Neutrophil (primary cell): ENCODE measurements around the gene MRC2.

Experiments
- H3K27ac ChIP-seq: fragments of 200-600 bp; sonication (generic); 2 replicates; pipeline ENCODE4 v1.5.1; 2016; ENCODE audit warnings: mild to moderate bottlenecking, moderate library complexity
- H3K27me3 ChIP-seq: fragments of 200-600 bp; sonication (generic); 2 replicates; pipeline ENCODE4 v1.6.0; 2016; ENCODE audit warnings: mild to moderate bottlenecking
- H3K36me3 ChIP-seq: fragments of 200-600 bp; sonication (generic); 2 replicates; pipeline ENCODE4 v1.5.1; 2017
- H3K4me1 ChIP-seq, 2 experiments: fragments of 200-600 bp in 1 of 2; sonication (generic) in 1 of 2; 1 replicate in 1 of 2; 2 replicates in 1 of 2; pipeline versions ENCODE4 v1.5.1 to v1.6.1; 2013 to 2016; ENCODE audit warnings: low read depth in 1 of 2, low read length in 1 of 2, mild to moderate bottlenecking in 1 of 2, moderate library complexity in 1 of 2; ENCODE audit not compliant: control insufficient read depth in 1 of 2, insufficient read depth in 1 of 2
- H3K4me3 ChIP-seq, 2 experiments: fragments of 200-600 bp in 1 of 2; sonication (generic) in 1 of 2; 1 replicate in 1 of 2; 2 replicates in 1 of 2; pipeline ENCODE4 v1.5.1; 2013 to 2016; ENCODE audit warnings: low read depth in 1 of 2, low read length in 1 of 2, mild to moderate bottlenecking in 1 of 2, moderate library complexity in 1 of 2
- H3K9me3 ChIP-seq: fragments of 200-600 bp; sonication (generic); 2 replicates; pipeline ENCODE4 v1.5.1; 2016
- TF ChIP-seq, protein P1 (sequence below): fragments of 200-600 bp; sonication (generic); IDR thresholded peaks from 2 replicates; pipeline ENCODE4 v1.5.1; 2016; ENCODE audit warnings: antibody characterized with exemption

The MRC2 gene

DNA sequence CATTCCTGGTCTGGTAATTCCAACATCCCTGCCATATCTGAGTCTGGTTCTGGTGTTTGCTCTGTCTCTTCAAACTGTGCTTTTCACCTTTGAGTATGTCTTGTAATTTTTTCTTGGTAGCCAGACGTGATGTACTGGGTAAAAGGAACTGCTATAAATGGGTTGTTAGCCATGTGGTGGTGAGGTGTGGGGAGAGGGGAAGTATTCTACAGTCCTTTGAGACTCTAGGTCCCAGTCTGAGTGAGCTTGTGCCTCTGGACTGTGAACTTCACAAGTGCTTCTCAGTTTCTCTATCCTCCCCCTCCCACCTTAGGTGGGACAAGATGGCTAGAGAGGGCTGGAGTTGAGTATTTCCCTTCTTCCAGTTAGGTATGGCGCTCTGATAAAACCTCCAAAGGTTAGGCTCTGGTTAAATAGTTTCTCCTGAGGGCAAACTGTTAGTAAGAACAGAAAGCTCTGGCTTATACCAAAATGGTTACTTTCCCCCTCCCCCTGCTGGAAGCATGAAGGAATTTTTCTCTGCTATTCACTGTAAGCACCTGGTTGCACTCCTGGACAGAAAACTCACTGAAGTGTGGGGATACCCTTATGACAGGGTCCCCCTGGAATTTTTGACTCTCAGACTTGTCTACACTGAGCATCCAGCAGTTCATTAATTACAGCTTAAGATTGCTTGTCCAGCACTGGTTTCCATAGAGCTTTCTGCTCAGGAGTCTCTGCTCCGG lies 92.8 kb downstream of the MRC2 start:
- TF ChIP-seq, protein P1, sequence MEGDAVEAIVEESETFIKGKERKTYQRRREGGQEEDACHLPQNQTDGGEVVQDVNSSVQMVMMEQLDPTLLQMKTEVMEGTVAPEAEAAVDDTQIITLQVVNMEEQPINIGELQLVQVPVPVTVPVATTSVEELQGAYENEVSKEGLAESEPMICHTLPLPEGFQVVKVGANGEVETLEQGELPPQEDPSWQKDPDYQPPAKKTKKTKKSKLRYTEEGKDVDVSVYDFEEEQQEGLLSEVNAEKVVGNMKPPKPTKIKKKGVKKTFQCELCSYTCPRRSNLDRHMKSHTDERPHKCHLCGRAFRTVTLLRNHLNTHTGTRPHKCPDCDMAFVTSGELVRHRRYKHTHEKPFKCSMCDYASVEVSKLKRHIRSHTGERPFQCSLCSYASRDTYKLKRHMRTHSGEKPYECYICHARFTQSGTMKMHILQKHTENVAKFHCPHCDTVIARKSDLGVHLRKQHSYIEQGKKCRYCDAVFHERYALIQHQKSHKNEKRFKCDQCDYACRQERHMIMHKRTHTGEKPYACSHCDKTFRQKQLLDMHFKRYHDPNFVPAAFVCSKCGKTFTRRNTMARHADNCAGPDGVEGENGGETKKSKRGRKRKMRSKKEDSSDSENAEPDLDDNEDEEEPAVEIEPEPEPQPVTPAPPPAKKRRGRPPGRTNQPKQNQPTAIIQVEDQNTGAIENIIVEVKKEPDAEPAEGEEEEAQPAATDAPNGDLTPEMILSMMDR = no peak
- no peaks in the 10 kb centered on the region for H3K9me3 ChIP-seq
- no peaks in the 10 kb centered on the region for H3K36me3 ChIP-seq
- peaks cover 0 to 8% of the 10 kb centered on the region in 2 experiments for H3K4me1 ChIP-seq
- H3K4me3 ChIP-seq = no peak overlapping the region
- H3K27me3 ChIP-seq = peaks cover 33% of the 10 kb centered on the region
- H3K27ac ChIP-seq = no peak overlapping the region

DNA sequence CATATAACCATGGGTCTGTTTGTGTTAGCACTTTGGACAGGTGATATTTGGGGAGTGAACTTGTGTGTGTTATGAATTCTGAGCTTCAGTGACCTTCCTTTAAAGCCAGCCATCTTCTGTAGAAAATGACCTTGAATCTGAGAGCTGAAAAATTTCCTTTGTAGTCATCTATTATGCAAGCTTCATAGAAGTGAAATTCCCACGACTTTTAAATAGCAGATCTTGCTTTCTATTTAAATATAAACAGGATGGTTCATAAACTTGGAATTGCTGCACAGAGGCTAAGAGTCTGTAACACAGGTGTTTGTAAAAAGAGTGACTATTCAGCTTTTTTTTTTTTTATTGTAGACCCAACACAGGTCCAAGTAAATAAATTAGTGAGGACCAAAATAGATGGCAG lies 95.2 kb downstream of the MRC2 start:
- Histone ChIP-seq H3K4me1 (peaks cover 0 to 8% of the 10 kb centered on the region in 2 experiments), H3K36me3 (no peaks in the 10 kb centered on the region), H3K27ac (no peak overlapping the region), H3K27me3 (peaks cover 39% of the 10 kb centered on the region), H3K4me3 (no peak overlapping the region), H3K9me3 (no peaks in the 10 kb centered on the region)
- TF ChIP-seq, protein P1 = no peak

GRCh38 chr17:62723842-62724241 lies 96.4 kb downstream of the MRC2 start:
- no peaks in the 10 kb centered on the region for H3K9me3 ChIP-seq
- no peak overlapping the region for H3K27ac ChIP-seq
- peaks cover 0 to 8% of the 10 kb centered on the region in 2 experiments for H3K4me1 ChIP-seq
- H3K27me3 ChIP-seq = peaks cover 52% of the 10 kb centered on the region
- no peaks in the 10 kb centered on the region for H3K36me3 ChIP-seq
- TF ChIP-seq, protein P1 = no peak
- H3K4me3 ChIP-seq = no peak overlapping the region

DNA sequence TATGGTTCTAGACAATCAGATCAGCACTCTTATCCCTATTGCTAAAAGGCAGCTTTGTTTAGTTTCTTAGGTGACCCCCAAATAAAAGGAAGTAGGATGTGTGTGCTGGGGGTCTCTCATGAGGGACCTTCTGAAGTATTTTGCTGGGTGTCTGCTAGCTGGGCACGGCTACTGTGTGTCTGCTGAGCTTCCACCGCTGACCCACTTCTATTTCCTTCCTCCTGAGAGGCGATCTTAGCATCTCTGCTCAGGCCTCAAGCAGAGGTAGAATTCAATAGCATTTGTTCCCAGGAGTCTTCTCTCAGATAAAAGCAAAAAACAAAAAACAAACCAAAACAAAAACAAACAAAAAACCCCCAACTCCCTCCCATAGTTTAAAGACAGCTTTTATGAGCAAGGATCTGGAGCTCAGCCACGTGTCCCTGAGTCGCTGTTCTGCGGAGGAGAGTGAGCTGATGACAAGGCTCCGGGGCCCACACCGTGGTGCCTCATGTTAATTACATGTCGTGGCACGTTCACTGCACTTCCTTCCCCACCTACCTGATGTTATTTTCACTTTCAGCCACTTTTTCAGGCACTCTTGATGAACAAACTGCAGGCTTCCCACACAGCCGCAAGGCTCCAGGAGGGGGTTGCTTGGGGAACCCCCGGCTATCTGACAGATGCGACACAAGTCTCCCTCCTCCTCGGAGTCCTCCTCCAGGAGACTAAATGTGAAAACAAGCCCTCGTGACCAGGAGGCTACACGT lies 97.1 kb downstream of the MRC2 start:
- no peak overlapping the region for H3K4me3 ChIP-seq
- TF ChIP-seq, protein P1 = no peak
- peaks cover 0 to 8% of the 10 kb centered on the region in 2 experiments for H3K4me1 ChIP-seq
- no peaks in the 10 kb centered on the region for H3K36me3 ChIP-seq
- no peaks in the 10 kb centered on the region for H3K9me3 ChIP-seq
- H3K27ac ChIP-seq = no peak overlapping the region
- peaks cover 53% of the 10 kb centered on the region for H3K27me3 ChIP-seq

- no peak overlapping the region for H3K27ac ChIP-seq
Observed at GRCh38 chr17:62725791-62726249, 98.3 kb downstream of the MRC2 start.

More at GRCh38 chr17:62725791-62726249, 98.3 kb downstream of the MRC2 start:
- no peaks in the 10 kb centered on the region for H3K9me3 ChIP-seq
- no peak overlapping the region for H3K4me3 ChIP-seq
- TF ChIP-seq, protein P1 = no peak
- H3K36me3 ChIP-seq = no peaks in the 10 kb centered on the region
- peaks cover 46% of the 10 kb centered on the region for H3K27me3 ChIP-seq
- H3K4me1 ChIP-seq = peaks cover 0 to 8% of the 10 kb centered on the region in 2 experiments
